T-helper 1 cell treated with Interleukin-12 subunit alpha and Interleukin-12 subunit beta and Interleukin-4 antibody, amounts not matched to agents 30 μg/mL and 1 μg/mL, for 36 hours (primary cell): ENCODE results near the gene MAGI2.

ENCODE experiments used
- H3K27ac Mint-ChIP-seq: one replicate; pipeline ENCODE4 v1.8.0; 2021; ENCODE audit warnings: mild to moderate bottlenecking, mixed read lengths
- H3K27me3 Mint-ChIP-seq: one replicate; pipeline ENCODE4 v1.8.0; 2021; ENCODE audit warnings: low read depth, mixed read lengths
- H3K36me3 Mint-ChIP-seq: one replicate; pipeline ENCODE4 v1.8.0; 2021; ENCODE audit warnings: low read depth, mixed read lengths
- H3K4me1 Mint-ChIP-seq: one replicate; pipeline ENCODE4 v1.8.0; 2021; ENCODE audit warnings: low read depth, mixed read lengths
- H3K4me3 Mint-ChIP-seq: one replicate; pipeline ENCODE4 v1.8.0; 2021; ENCODE audit warnings: mild to moderate bottlenecking, moderate library complexity, mixed read lengths
- H3K9me3 Mint-ChIP-seq: one replicate; pipeline ENCODE4 v1.8.0; 2021; ENCODE audit warnings: mixed read lengths

MAGI2 gene

GRCh38 chr7:78873117-78873516 is 580.4 kb downstream of the MAGI2 start:
- peaks cover 10% of the 10 kb centered on the region for H3K9me3 Mint-ChIP-seq
- H3K4me3 Mint-ChIP-seq, result no peak overlapping the region
- H3K4me1 Mint-ChIP-seq, result no peaks in the 10 kb centered on the region
- H3K36me3 Mint-ChIP-seq, result no peaks in the 10 kb centered on the region
- no peak overlapping the region for H3K27ac Mint-ChIP-seq
- H3K27me3 Mint-ChIP-seq, result no peaks in the 10 kb centered on the region

- Mint-ChIP-seq H3K36me3 (no peaks in the 10 kb centered on the region), H3K4me3 (no peak overlapping the region), H3K9me3 (peaks cover 16% of the 10 kb centered on the region), H3K27me3 (no peaks in the 10 kb centered on the region), H3K4me1 (no peaks in the 10 kb centered on the region), H3K27ac (no peak overlapping the region)
Observed at GRCh38 chr7:78864339-78864738, 589.1 kb downstream of the MAGI2 start.

- Mint-ChIP-seq H3K36me3 (no peaks in the 10 kb centered on the region), H3K4me1 (no peaks in the 10 kb centered on the region), H3K27me3 (no peaks in the 10 kb centered on the region), H3K9me3 (peaks cover 11% of the 10 kb centered on the region), H3K4me3 (no peak overlapping the region), H3K27ac (no peak overlapping the region)
Observed at GRCh38 chr7:78863281-78863680, 590.2 kb downstream of the MAGI2 start.

GRCh38 chr7:78862411-78862900 is 591.0 kb downstream of the MAGI2 start:
- no peaks in the 10 kb centered on the region for H3K27me3 Mint-ChIP-seq
- H3K9me3 Mint-ChIP-seq, result peaks cover 4% of the 10 kb centered on the region
- H3K36me3 Mint-ChIP-seq, result no peaks in the 10 kb centered on the region
- H3K27ac Mint-ChIP-seq, result no peak overlapping the region
- no peak overlapping the region for H3K4me3 Mint-ChIP-seq
- no peaks in the 10 kb centered on the region for H3K4me1 Mint-ChIP-seq

GRCh38 chr7:78852951-78853350 is 600.5 kb downstream of the MAGI2 start:
- no peak overlapping the region for H3K27ac Mint-ChIP-seq
- H3K9me3 Mint-ChIP-seq, result no peaks in the 10 kb centered on the region
- no peaks in the 10 kb centered on the region for H3K27me3 Mint-ChIP-seq
- no peaks in the 10 kb centered on the region for H3K36me3 Mint-ChIP-seq
- no peaks in the 10 kb centered on the region for H3K4me1 Mint-ChIP-seq
- H3K4me3 Mint-ChIP-seq, result no peak overlapping the region

GRCh38 chr7:78850093-78850740 is 603.2 kb downstream of the MAGI2 start:
- no peaks in the 10 kb centered on the region for H3K9me3 Mint-ChIP-seq
- H3K4me3 Mint-ChIP-seq, result no peak overlapping the region
- H3K4me1 Mint-ChIP-seq, result no peaks in the 10 kb centered on the region
- no peak overlapping the region for H3K27ac Mint-ChIP-seq
- no peaks in the 10 kb centered on the region for H3K36me3 Mint-ChIP-seq
- H3K27me3 Mint-ChIP-seq, result no peaks in the 10 kb centered on the region

- no peaks in the 10 kb centered on the region for H3K4me1 Mint-ChIP-seq
- no peaks in the 10 kb centered on the region for H3K36me3 Mint-ChIP-seq
- H3K9me3 Mint-ChIP-seq, result no peaks in the 10 kb centered on the region
- no peak overlapping the region for H3K27ac Mint-ChIP-seq
- H3K4me3 Mint-ChIP-seq, result no peak overlapping the region
- H3K27me3 Mint-ChIP-seq, result no peaks in the 10 kb centered on the region
Observed at GRCh38 chr7:78845155-78845554, 608.3 kb downstream of the MAGI2 start.

GRCh38 chr7:78842068-78842467 is 611.4 kb downstream of the MAGI2 start:
- no peaks in the 10 kb centered on the region for H3K4me1 Mint-ChIP-seq
- H3K9me3 Mint-ChIP-seq, result peaks cover 4% of the 10 kb centered on the region
- no peaks in the 10 kb centered on the region for H3K36me3 Mint-ChIP-seq
- H3K4me3 Mint-ChIP-seq, result no peak overlapping the region
- no peak overlapping the region for H3K27ac Mint-ChIP-seq
- H3K27me3 Mint-ChIP-seq, result no peaks in the 10 kb centered on the region

GRCh38 chr7:78835897-78836296 is 617.6 kb downstream of the MAGI2 start:
- Mint-ChIP-seq H3K4me1 (no peaks in the 10 kb centered on the region), H3K9me3 (peaks cover 14% of the 10 kb centered on the region), H3K36me3 (no peaks in the 10 kb centered on the region), H3K27ac (no peak overlapping the region), H3K4me3 (no peak overlapping the region), H3K27me3 (no peaks in the 10 kb centered on the region)

GRCh38 chr7:78828317-78828716 is 625.1 kb downstream of the MAGI2 start:
- H3K27me3 Mint-ChIP-seq, result no peaks in the 10 kb centered on the region
- H3K36me3 Mint-ChIP-seq, result no peaks in the 10 kb centered on the region
- H3K9me3 Mint-ChIP-seq, result peaks cover 3% of the 10 kb centered on the region
- H3K4me1 Mint-ChIP-seq, result no peaks in the 10 kb centered on the region
- H3K27ac Mint-ChIP-seq, result no peak overlapping the region
- no peak overlapping the region for H3K4me3 Mint-ChIP-seq

- Mint-ChIP-seq H3K9me3 (peaks cover 13% of the 10 kb centered on the region), H3K4me1 (no peaks in the 10 kb centered on the region), H3K36me3 (no peaks in the 10 kb centered on the region), H3K27ac (no peak overlapping the region), H3K27me3 (no peaks in the 10 kb centered on the region), H3K4me3 (no peak overlapping the region)
Observed at GRCh38 chr7:78803501-78804127, 649.9 kb downstream of the MAGI2 start.

- Mint-ChIP-seq H3K27me3 (no peaks in the 10 kb centered on the region), H3K4me1 (no peaks in the 10 kb centered on the region), H3K4me3 (no peak overlapping the region), H3K27ac (no peak overlapping the region), H3K9me3 (peaks cover 2% of the 10 kb centered on the region), H3K36me3 (no peaks in the 10 kb centered on the region)
Observed at GRCh38 chr7:78794101-78794500, 659.4 kb downstream of the MAGI2 start.

GRCh38 chr7:78792624-78793023 is 660.8 kb downstream of the MAGI2 start:
- no peaks in the 10 kb centered on the region for H3K36me3 Mint-ChIP-seq
- no peaks in the 10 kb centered on the region for H3K4me1 Mint-ChIP-seq
- no peak overlapping the region for H3K4me3 Mint-ChIP-seq
- H3K9me3 Mint-ChIP-seq, result no peaks in the 10 kb centered on the region
- H3K27ac Mint-ChIP-seq, result no peak overlapping the region
- H3K27me3 Mint-ChIP-seq, result no peaks in the 10 kb centered on the region

GRCh38 chr7:78792006-78792405 is 661.5 kb downstream of the MAGI2 start:
- no peaks in the 10 kb centered on the region for H3K36me3 Mint-ChIP-seq
- H3K4me1 Mint-ChIP-seq, result no peaks in the 10 kb centered on the region
- H3K9me3 Mint-ChIP-seq, result no peaks in the 10 kb centered on the region
- H3K27me3 Mint-ChIP-seq, result no peaks in the 10 kb centered on the region
- no peak overlapping the region for H3K4me3 Mint-ChIP-seq
- no peak overlapping the region for H3K27ac Mint-ChIP-seq

GRCh38 chr7:78788464-78788863 is 665.0 kb downstream of the MAGI2 start:
- no peaks in the 10 kb centered on the region for H3K27me3 Mint-ChIP-seq
- no peaks in the 10 kb centered on the region for H3K4me1 Mint-ChIP-seq
- no peak overlapping the region for H3K27ac Mint-ChIP-seq
- H3K9me3 Mint-ChIP-seq, result no peaks in the 10 kb centered on the region
- no peak overlapping the region for H3K4me3 Mint-ChIP-seq
- H3K36me3 Mint-ChIP-seq, result no peaks in the 10 kb centered on the region
